Measurements from ENCODE around the gene HEATR5A. TPM values are rescaled to one million over a fixed set of nuclear protein-coding genes. Genes with fewer than 3 reads are reported as not detected.

The HEATR5A gene
- total RNA-seq, 6 experiments from 2014 or later, result 13.2 to 20.8 (median 17.6) TPM

GRCh38 chr14:31341280-31341679 is 79.1 kb downstream of the HEATR5A start:
- TF ChIP-seq CTCF (IDR thresholded peaks at IDR 0.05) (no peak), POLR2A (IDR thresholded peaks at IDR 0.05) (no peak)
- Histone ChIP-seq H3K27me3 (no peaks in the 10 kb centered on the region), H3K9me3 (no peaks in the 10 kb centered on the region), H3K4me3 (no peak overlapping the region), H3K4me1 (peaks cover 0 to 16% (median 4%) of the 10 kb centered on the region in 4 donors), H3K36me3 (peaks cover 0 to 19% (median 3%) of the 10 kb centered on the region in 4 donors), H3K27ac (peak overlapping the region in 1 of 3 donors; percentile 58)
- no peak for DNase-seq
- WGBS (ENCODE audit: insufficient coverage, low coverage, low lambda C conversion rate, missing lambda C conversion rate), result 100% methylated on average over 2 of the region's 3 CpGs
- ATAC-seq, result no peak
- intact Hi-C loops (cut with DNase I), result no loop called here

GRCh38 chr14:31340297-31341063 is 79.9 kb downstream of the HEATR5A start:
- Histone ChIP-seq H3K4me1 (peaks cover 0 to 16% (median 4%) of the 10 kb centered on the region in 4 donors), H3K27ac (peak overlapping the region in 2 of 3 donors; percentile 21 to 58), H3K9me3 (no peaks in the 10 kb centered on the region), H3K4me3 (no peak overlapping the region), H3K27me3 (no peaks in the 10 kb centered on the region), H3K36me3 (peaks cover 0 to 14% (median 4%) of the 10 kb centered on the region in 4 donors)
- TF ChIP-seq CTCF (IDR thresholded peaks at IDR 0.05) (no peak), POLR2A (IDR thresholded peaks at IDR 0.05) (no peak)
- no peak for DNase-seq
- 22% methylated on average over 5 of the region's 5 CpGs for WGBS (ENCODE audit: insufficient coverage, low coverage, low lambda C conversion rate, missing lambda C conversion rate)
- peak; percentile 81 to 92 (median 89) for ATAC-seq
- intact Hi-C loops (cut with DNase I), result no loop called here

GRCh38 chr14:31339743-31340142 is 80.6 kb downstream of the HEATR5A start:
- no peaks in the 10 kb centered on the region for H3K27me3 ChIP-seq
- H3K4me3 ChIP-seq, result no peak overlapping the region
- intact Hi-C loops (cut with DNase I), result loop anchor here in 1 of 2 donors (10.0 kb wide), 1 partner anchor 235 kb away; no protein-coding TSS in a partner anchor
- peaks cover 0 to 16% (median 4%) of the 10 kb centered on the region in 4 donors for H3K4me1 ChIP-seq
- no peak for DNase-seq
- H3K27ac ChIP-seq, result peak overlapping the region in 2 of 3 donors; percentile 21 to 58
- TF ChIP-seq CTCF (IDR thresholded peaks at IDR 0.05) (no peak), POLR2A (IDR thresholded peaks at IDR 0.05) (no peak)
- peaks cover 0 to 7% (median 3%) of the 10 kb centered on the region in 4 donors for H3K36me3 ChIP-seq
- no peaks in the 10 kb centered on the region for H3K9me3 ChIP-seq
- ATAC-seq, result no peak

GRCh38 chr14:31337331-31337730 is 83.0 kb downstream of the HEATR5A start:
- ATAC-seq (no peak), DNase-seq (no peak)
- intact Hi-C loops (cut with DNase I), result loop anchor here in 1 of 2 donors (10.0 kb wide), 1 partner anchor 233 kb away; no protein-coding TSS in a partner anchor
- H3K36me3 ChIP-seq, result peaks cover 0 to 10% (median 0%) of the 10 kb centered on the region in 4 donors
- no peak overlapping the region for H3K27ac ChIP-seq
- no peaks in the 10 kb centered on the region for H3K27me3 ChIP-seq
- H3K4me1 ChIP-seq, result peaks cover 0 to 16% (median 4%) of the 10 kb centered on the region in 4 donors
- H3K4me3 ChIP-seq, result no peak overlapping the region
- no peak for TF ChIP-seq POLR2A (IDR thresholded peaks at IDR 0.05)
- no peak for TF ChIP-seq CTCF (IDR thresholded peaks at IDR 0.05)
- 90% methylated on average over 2 of the region's 2 CpGs for WGBS (ENCODE audit: insufficient coverage, low coverage, low lambda C conversion rate, missing lambda C conversion rate)
- H3K9me3 ChIP-seq, result no peaks in the 10 kb centered on the region

Data from right lobe of liver (tissue), 6 donors.